ENCODE measurements around the gene ZNF444. TPM values are rescaled to one million over a fixed set of nuclear protein-coding genes. Genes with fewer than 3 reads are reported as not detected.
A peak's percentile ranks its signal among the peaks of the same experiment; 100 is the strongest.

The ZNF444 gene
- polyA plus RNA-seq, 3 donors, result 2.7 to 6.9 (median 3.5) TPM

DNA sequence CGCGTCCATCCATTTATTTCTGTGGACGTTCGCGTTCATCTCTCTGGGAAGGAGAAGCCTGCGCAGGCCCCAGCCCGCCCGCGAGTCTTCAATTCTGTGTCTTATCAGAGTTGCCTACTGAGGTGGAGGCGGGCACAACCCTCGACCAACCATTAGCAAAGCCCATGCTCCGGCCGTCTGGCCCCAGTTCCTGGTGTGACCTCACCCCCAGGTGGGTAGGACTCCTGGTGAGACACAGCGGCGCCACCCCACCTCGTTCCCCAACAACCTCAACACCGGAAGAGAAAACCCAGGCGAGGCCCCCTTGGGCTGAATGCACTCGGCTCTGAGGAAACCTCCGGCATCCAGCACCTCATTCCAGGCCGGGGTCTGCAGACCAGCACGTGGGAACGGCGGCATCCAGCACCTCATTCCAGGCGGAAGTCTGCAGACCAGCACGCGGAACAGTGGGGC lies 34.7 kb upstream of the ZNF444 start:
- Mint-ChIP-seq H3K4me1 (peaks cover 58% of the 10 kb centered on the region), H3K4me3 (no peak overlapping the region), H3K9me3 (peaks cover 0 to 2% (median 0%) of the 10 kb centered on the region in 7 donors), H3K27me3 (ENCODE audit: low read depth in 3 of 3) (peaks cover 0 to 3% (median 2%) of the 10 kb centered on the region in 3 donors), H3K36me3 (peaks cover 24 to 45% of the 10 kb centered on the region in 2 donors), H3K27ac (peak overlapping the region in 3 of 7 donors; percentile 48 to 87 (median 50))
- Histone ChIP-seq H3K27ac (ENCODE audit: low read depth in 1 of 2, low read length in 2 of 2) (peak overlapping the region in 1 of 2 donors; percentile 47), H3K4me2 (replicated peaks; ENCODE audit: extremely low read depth, low read length, poor library complexity, severe bottlenecking) (no peak overlapping the region), H3K79me2 (ENCODE audit: insufficient read depth, low read length) (peaks cover 95% of the 10 kb centered on the region), H3K9ac (ENCODE audit: insufficient read depth, low read length, poor library complexity, severe bottlenecking) (no peak overlapping the region), H4K20me1 (ENCODE audit: insufficient read depth, low read length) (peaks cover 95% of the 10 kb centered on the region), H3K4me1 (ENCODE audit: control insufficient read depth in 1 of 2, insufficient read depth in 2 of 2, low read length in 2 of 2) (peaks cover 36 to 56% of the 10 kb centered on the region in 2 donors), H2AFZ (ENCODE audit: insufficient read depth, low read depth, low read length, poor library complexity, severe bottlenecking) (no peak overlapping the region), H3K4me3 (replicated peaks in 1 of 3; ENCODE audit: low read depth in 2 of 3, low read length in 3 of 3) (no peak overlapping the region), H3K36me3 (replicated peaks in 1 of 2; ENCODE audit: control insufficient read depth in 1 of 2, insufficient read depth in 2 of 2, low read length in 2 of 2) (peaks cover 19 to 31% of the 10 kb centered on the region in 2 donors), H3K27me3 (ENCODE audit: control insufficient read depth in 2 of 2, insufficient read depth in 2 of 2, low read length in 2 of 2) (no peaks in the 10 kb centered on the region), H3K9me3 (replicated peaks in 1 of 2; ENCODE audit: control insufficient read depth in 1 of 2, insufficient read depth in 1 of 2, low read length in 2 of 2) (no peaks in the 10 kb centered on the region)
- 70% methylated on average over 25 of the region's 27 CpGs for WGBS (ENCODE audit: insufficient coverage)
- no peak for DNase-seq
- intact Hi-C loops (cut with micrococcal nuclease), result loop anchor here in 1 of 2 donors (10.0 kb wide), 1 partner anchor 48 kb away; no protein-coding TSS in a partner anchor
- TF ChIP-seq, protein P1, sequence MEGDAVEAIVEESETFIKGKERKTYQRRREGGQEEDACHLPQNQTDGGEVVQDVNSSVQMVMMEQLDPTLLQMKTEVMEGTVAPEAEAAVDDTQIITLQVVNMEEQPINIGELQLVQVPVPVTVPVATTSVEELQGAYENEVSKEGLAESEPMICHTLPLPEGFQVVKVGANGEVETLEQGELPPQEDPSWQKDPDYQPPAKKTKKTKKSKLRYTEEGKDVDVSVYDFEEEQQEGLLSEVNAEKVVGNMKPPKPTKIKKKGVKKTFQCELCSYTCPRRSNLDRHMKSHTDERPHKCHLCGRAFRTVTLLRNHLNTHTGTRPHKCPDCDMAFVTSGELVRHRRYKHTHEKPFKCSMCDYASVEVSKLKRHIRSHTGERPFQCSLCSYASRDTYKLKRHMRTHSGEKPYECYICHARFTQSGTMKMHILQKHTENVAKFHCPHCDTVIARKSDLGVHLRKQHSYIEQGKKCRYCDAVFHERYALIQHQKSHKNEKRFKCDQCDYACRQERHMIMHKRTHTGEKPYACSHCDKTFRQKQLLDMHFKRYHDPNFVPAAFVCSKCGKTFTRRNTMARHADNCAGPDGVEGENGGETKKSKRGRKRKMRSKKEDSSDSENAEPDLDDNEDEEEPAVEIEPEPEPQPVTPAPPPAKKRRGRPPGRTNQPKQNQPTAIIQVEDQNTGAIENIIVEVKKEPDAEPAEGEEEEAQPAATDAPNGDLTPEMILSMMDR (IDR thresholded peaks at IDR 0.05), result no peak

DNA sequence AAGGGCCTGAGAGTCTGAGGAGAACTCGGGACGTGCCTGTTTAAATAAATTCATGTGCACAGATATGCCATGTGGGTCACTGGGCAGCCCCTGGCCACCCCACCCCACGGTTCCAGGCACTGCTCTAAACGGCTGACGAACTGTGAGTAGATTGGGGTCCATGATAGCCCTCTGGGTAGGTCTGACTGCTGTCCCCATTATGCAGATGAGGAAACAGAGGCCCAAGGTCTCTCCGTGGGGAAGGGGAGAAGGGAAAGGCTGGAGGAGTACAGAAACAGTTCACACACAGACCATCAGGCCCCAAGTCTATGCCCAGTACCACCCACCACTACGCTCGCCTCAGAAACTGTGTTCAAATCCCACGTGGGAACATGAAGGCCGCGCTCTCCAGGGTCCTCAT lies 34.1 kb upstream of the ZNF444 start:
- Mint-ChIP-seq H3K4me1 (peaks cover 64% of the 10 kb centered on the region), H3K4me3 (no peak overlapping the region), H3K9me3 (no peaks in the 10 kb centered on the region), H3K27me3 (ENCODE audit: low read depth in 3 of 3) (peaks cover 0 to 3% (median 0%) of the 10 kb centered on the region in 3 donors), H3K27ac (peak overlapping the region in 5 of 7 donors; percentile 30 to 87 (median 42)), H3K36me3 (peaks cover 19 to 39% of the 10 kb centered on the region in 2 donors)
- TF ChIP-seq, protein P1 (IDR thresholded peaks at IDR 0.05), result no peak
- no peak for DNase-seq
- Histone ChIP-seq H4K20me1 (ENCODE audit: insufficient read depth, low read length) (peaks cover 95% of the 10 kb centered on the region), H3K79me2 (ENCODE audit: insufficient read depth, low read length) (peaks cover 95% of the 10 kb centered on the region), H3K27me3 (ENCODE audit: control insufficient read depth in 2 of 2, insufficient read depth in 2 of 2, low read length in 2 of 2) (no peaks in the 10 kb centered on the region), H3K9me3 (replicated peaks in 1 of 2; ENCODE audit: control insufficient read depth in 1 of 2, insufficient read depth in 1 of 2, low read length in 2 of 2) (no peaks in the 10 kb centered on the region), H3K4me1 (ENCODE audit: control insufficient read depth in 1 of 2, insufficient read depth in 2 of 2, low read length in 2 of 2) (peaks cover 41 to 62% of the 10 kb centered on the region in 2 donors), H3K4me2 (replicated peaks; ENCODE audit: extremely low read depth, low read length, poor library complexity, severe bottlenecking) (no peak overlapping the region), H3K36me3 (replicated peaks in 1 of 2; ENCODE audit: control insufficient read depth in 1 of 2, insufficient read depth in 2 of 2, low read length in 2 of 2) (peaks cover 14 to 25% of the 10 kb centered on the region in 2 donors), H2AFZ (ENCODE audit: insufficient read depth, low read depth, low read length, poor library complexity, severe bottlenecking) (no peak overlapping the region), H3K9ac (ENCODE audit: insufficient read depth, low read length, poor library complexity, severe bottlenecking) (no peak overlapping the region), H3K27ac (ENCODE audit: low read depth in 1 of 2, low read length in 2 of 2) (peak overlapping the region in 1 of 2 donors; percentile 47), H3K4me3 (replicated peaks in 1 of 3; ENCODE audit: low read depth in 2 of 3, low read length in 3 of 3) (no peak overlapping the region)
- 94% methylated on average over 8 of the region's 11 CpGs for WGBS (ENCODE audit: insufficient coverage)
- intact Hi-C loops (cut with micrococcal nuclease), result loop anchor here in 1 of 2 donors (10.0 kb wide), 1 partner anchor 48 kb away; no protein-coding TSS in a partner anchor
